IMR-90 (cell line): ENCODE measurements around the gene ACP1. TPM values are rescaled to one million over a fixed set of nuclear protein-coding genes. Genes with fewer than 3 reads are reported as not detected.

Experiments
- ATAC-seq: fragments of 200-7000 bp; cut with Tn5 transposase; 2 replicates; pipeline ENCODE4 v1.9.1; 2020; ENCODE audit warnings: low read depth, mild to moderate bottlenecking, moderate library complexity
- BruUV-seq: library from RNA; stranded (reverse); fragments of 400-500 nt; replicated peaks from 2 replicates; lab custom pipeline; 2021; lab: Mats Ljungman, UMichigan
- CTCF ChIA-PET: fragments of 300-600 bp; formaldehyde crosslinking; extraction: SDS; loops from one replicate; lab custom pipeline; 2021; ENCODE audit warnings: antibody characterized with exemption; lab: Yijun Ruan, JAX
- POLR2A ChIA-PET: fragments of 300-600 bp; sonication (Branson Sonifier 250); formaldehyde crosslinking; loops from one replicate; lab custom pipeline; 2022; ENCODE audit warnings: antibody characterized with exemption; ENCODE audit not compliant: unreplicated experiment; lab: Charles Lee
- DNase-seq: peaks from one replicate; pipeline ENCODE4 v3.0.0; 2013
- H2AFZ ChIP-seq: replicated peaks from 2 replicates; pipeline ENCODE3; 2013; ENCODE audit warnings: low read length, mild to moderate bottlenecking; ENCODE audit not compliant: poor library complexity
- H2AK5ac ChIP-seq: 2 replicates; pipeline ENCODE4 v1.6.1; 2013; ENCODE audit warnings: low read depth, low read length, inconsistent platforms
- H2AK9ac ChIP-seq: replicated peaks from 2 replicates; pipeline ENCODE3; 2013; ENCODE audit warnings: mild to moderate bottlenecking, low read depth, low read length, moderate library complexity; ENCODE audit not compliant: poor library complexity
- H2BK120ac ChIP-seq: 2 replicates; pipeline ENCODE4 v1.6.1; 2013; ENCODE audit warnings: low read depth, low read length, inconsistent platforms
- H2BK15ac ChIP-seq: 3 replicates; pipeline ENCODE4 v1.6.1; 2013; ENCODE audit warnings: low read depth, low read length, inconsistent platforms
- H2BK20ac ChIP-seq: 2 replicates; pipeline ENCODE4 v1.6.1; 2013; ENCODE audit warnings: low read depth, mild to moderate bottlenecking, inconsistent platforms, low read length, moderate library complexity
- H2BK5ac ChIP-seq: 2 replicates; pipeline ENCODE4 v1.6.1; 2013; ENCODE audit warnings: mild to moderate bottlenecking, low read depth, low read length, inconsistent platforms; ENCODE audit not compliant: poor library complexity, severe bottlenecking
- H3K14ac ChIP-seq: replicated peaks from 2 replicates; pipeline ENCODE4 v1.6.1; 2013; ENCODE audit warnings: low read depth, low read length, inconsistent platforms
- H3K18ac ChIP-seq: 2 replicates; pipeline ENCODE4 v1.6.1; 2013; ENCODE audit warnings: low read depth, low read length, control low read depth
- H3K23ac ChIP-seq: 2 replicates; pipeline ENCODE4 v1.6.1; 2013; ENCODE audit warnings: low read depth, low read length, inconsistent platforms
- H3K27ac ChIP-seq: 2 replicates; pipeline ENCODE4 v1.5.1; 2013; ENCODE audit warnings: mild to moderate bottlenecking, control low read depth, low read length; ENCODE audit not compliant: insufficient read depth
- H3K27me3 ChIP-seq: 2 replicates; pipeline ENCODE4 v1.6.1; 2013; ENCODE audit warnings: low read length; ENCODE audit not compliant: control insufficient read depth, insufficient read depth
- H3K36me3 ChIP-seq: 2 replicates; pipeline ENCODE4 v1.6.1; 2013; ENCODE audit warnings: low read length, mixed read lengths; ENCODE audit not compliant: control insufficient read depth, insufficient read depth
- H3K4ac ChIP-seq: 2 replicates; pipeline ENCODE4 v1.6.1; 2013; ENCODE audit warnings: low read depth, low read length, inconsistent platforms
- H3K4me1 ChIP-seq: 2 replicates; pipeline ENCODE4 v1.6.1; 2013; ENCODE audit warnings: low read length, mixed read lengths; ENCODE audit not compliant: control insufficient read depth, insufficient read depth
- H3K4me2 ChIP-seq: 2 replicates; pipeline ENCODE4 v1.6.1; 2013; ENCODE audit warnings: low read depth, mild to moderate bottlenecking, control low read depth, low read length, moderate library complexity
- H3K4me3 ChIP-seq: 2 replicates; pipeline ENCODE4 v1.5.1; 2013; ENCODE audit warnings: low read depth, mild to moderate bottlenecking, control low read depth, low read length, moderate library complexity; ENCODE audit not compliant: insufficient read depth
- H3K56ac ChIP-seq: 2 replicates; pipeline ENCODE4 v1.6.1; 2013; ENCODE audit warnings: low read length, inconsistent platforms; ENCODE audit not compliant: insufficient read depth; ENCODE audit errors: extremely low read depth
- H3K79me1 ChIP-seq, 2 experiments: 2 replicates each; pipeline ENCODE4 v1.6.1; 2013; ENCODE audit warnings: low read length in 2 of 2, inconsistent platforms in 1 of 2, low read depth in 1 of 2
- H3K9ac ChIP-seq: 2 replicates; pipeline ENCODE4 v1.6.1; 2013; ENCODE audit warnings: low read depth, low read length, control low read depth
- H3K9me1 ChIP-seq: 2 replicates; pipeline ENCODE4 v1.6.1; 2013; ENCODE audit warnings: low read length, inconsistent platforms; ENCODE audit not compliant: insufficient read depth
- H3K9me3 ChIP-seq: 2 replicates; pipeline ENCODE4 v1.6.1; 2013; ENCODE audit warnings: low read length; ENCODE audit not compliant: control insufficient read depth, insufficient read depth
- H4K20me1 ChIP-seq: 2 replicates; pipeline ENCODE4 v1.6.1; 2013; ENCODE audit warnings: low read length, inconsistent platforms; ENCODE audit not compliant: insufficient read depth
- H4K5ac ChIP-seq: 2 replicates; pipeline ENCODE4 v1.6.1; 2013; ENCODE audit warnings: mild to moderate bottlenecking, low read depth, low read length, control low read depth
- H4K8ac ChIP-seq, 2 experiments: 2 replicates each; pipeline ENCODE4 v1.6.1; 2013; ENCODE audit warnings: low read depth in 2 of 2, low read length in 2 of 2, control low read depth in 1 of 2, inconsistent platforms in 1 of 2
- H4K91ac ChIP-seq: 2 replicates; pipeline ENCODE4 v1.6.1; 2013; ENCODE audit warnings: low read depth, low read length, inconsistent platforms; ENCODE audit not compliant: insufficient read depth
- BHLHE40 ChIP-seq: fragments of 150-350 bp; IDR thresholded peaks from 2 replicates; pipeline ENCODE4 v1.6.1; 2016; ENCODE audit warnings: mild to moderate bottlenecking, low read depth, low read length
- CHD1 ChIP-seq: IDR thresholded peaks from 2 replicates; pipeline ENCODE4 v1.6.1; 2012; ENCODE audit warnings: low read depth, low read length, improper control_type of control experiment
- CTCF ChIP-seq: conservative IDR thresholded peaks from 2 replicates; pipeline ENCODE4 v1.5.1; 2012; ENCODE audit warnings: mild to moderate bottlenecking, low read depth, low read length, improper control_type of control experiment
- FOS ChIP-seq: fragments of 150-350 bp; IDR thresholded peaks from 2 replicates; pipeline ENCODE4 v1.6.1; 2016; ENCODE audit warnings: low read depth, low read length
- MAFK ChIP-seq: IDR thresholded peaks from 2 replicates; pipeline ENCODE4 v1.6.1; 2012; ENCODE audit warnings: low read depth, low read length, improper control_type of control experiment
- MAZ ChIP-seq: IDR thresholded peaks from 2 replicates; pipeline ENCODE4 v1.6.1; 2012; ENCODE audit warnings: low read depth, mild to moderate bottlenecking, low read length, improper control_type of control experiment, moderate library complexity, borderline replicate concordance
- POLR2A ChIP-seq: IDR thresholded peaks from 2 replicates; pipeline ENCODE4 v1.6.1; 2012; ENCODE audit warnings: mild to moderate bottlenecking, low read depth, low read length
- RAD21 ChIP-seq: IDR thresholded peaks from 2 replicates; pipeline ENCODE4 v1.6.1; 2012; ENCODE audit warnings: low read length, improper control_type of control experiment
- SMC3 ChIP-seq: fragments of 150-350 bp; IDR thresholded peaks from 2 replicates; pipeline ENCODE4 v1.6.1; 2016; ENCODE audit warnings: low read depth, mild to moderate bottlenecking, antibody characterized with exemption, low read length, moderate library complexity
- USF2 ChIP-seq: fragments of 150-350 bp; IDR thresholded peaks from 2 replicates; pipeline ENCODE4 v1.6.1; 2017; ENCODE audit warnings: mild to moderate bottlenecking, antibody characterized with exemption, low read length, low read depth
- WGBS, 2 experiments: methylation state at CpG; one replicate each; pipeline versions ENCODE4 v1.1.5 to v1.1.7; 2013; ENCODE audit warnings: missing lambda C conversion rate in 2 of 2; ENCODE audit not compliant: insufficient read length in 1 of 2; ENCODE audit errors: extremely low coverage in 2 of 2; 5-methylcytosine and 5-hydroxymethylcytosine counted together
- dilution Hi-C: fragments of 300-500 bp; cut with HindIII; formaldehyde crosslinking; loops from one replicate; pipeline ENCODE4 v1.14.3; 2018; ENCODE audit warnings: low sequenced_read_pairs; ENCODE audit not compliant: unreplicated experiment
- in situ Hi-C: fragments of 300-500 bp; cut with MboI; formaldehyde crosslinking; loops from 3 replicates; pipeline ENCODE4 v1.14.3; 2019; ENCODE audit warnings: low sequenced_read_pairs, inconsistent platforms, mixed read lengths
- intact Hi-C: fragments of 100-400 bp; cut with micrococcal nuclease; formaldehyde crosslinking; loops from 2 replicates; pipeline ENCODE4 v1.10.0; 2022
- polyA plus RNA-seq, 3 experiments: library from polyadenylated mRNA; depleted of rRNA; stranded (reverse); fragments of >200 nt; gene quantifications; 2 replicates each; pipeline ENCODE4 v1.2.3, GENCODE V29; 2012; ENCODE audit warnings: low replicate concordance in 1 of 3
- total RNA-seq: library from RNA; depleted of rRNA; stranded (reverse); fragments of >200 nt; gene quantifications from 2 replicates; pipeline ENCODE4 v1.2.3, GENCODE V29; 2012

ACP1 gene
- total and polyA plus RNA-seq, 2 of the 4 experiments (the other 2 are of a cell fraction) = 85.7 to 104 TPM

- H3K4me2 ChIP-seq = no peak overlapping the region
- H2BK15ac ChIP-seq = no peak overlapping the region
- no peak overlapping the region for H3K4ac ChIP-seq
- H2BK120ac ChIP-seq = no peak overlapping the region
- H2AK9ac ChIP-seq = no peak overlapping the region
- H3K36me3 ChIP-seq = peaks cover 9% of the 10 kb centered on the region
- intact Hi-C loops (no loop called here), in situ Hi-C loops (no loop called here), dilution Hi-C loops (no loop called here)
- ChIA-PET POLR2A (no interaction called here), CTCF (no interaction called here)
- H4K5ac ChIP-seq = no peak overlapping the region
- H3K27ac ChIP-seq = no peak overlapping the region
- BruUV-seq = no TSS peak
- ATAC-seq (no peak), DNase-seq (no peak)
- H3K18ac ChIP-seq = no peak overlapping the region
- TF ChIP-seq POLR2A (no peak), MAZ (no peak), USF2 (no peak), FOS (no peak), BHLHE40 (no peak), RAD21 (no peak), MAFK (no peak), CTCF (no peak), CHD1 (no peak), SMC3 (no peak)
- no peak overlapping the region for H2AFZ ChIP-seq
- H3K4me1 ChIP-seq = 0 out of 2 replicates have a peak, but pooled peaks cover 2% of the 10 kb centered on the region
- no CpG with 5 or more reads among the region's 4 CpGs for WGBS, 2 experiments
- H3K9me3 ChIP-seq = no peaks in the 10 kb centered on the region
- peaks cover 73% of the 10 kb centered on the region for H4K20me1 ChIP-seq
- H3K9ac ChIP-seq = no peak overlapping the region
- no peaks in the 10 kb centered on the region for H3K27me3 ChIP-seq
- no peak overlapping the region for H3K56ac ChIP-seq
- no peak overlapping the region for H2BK20ac ChIP-seq
- H3K14ac ChIP-seq = no peak overlapping the region
- no peak overlapping the region for H2BK5ac ChIP-seq
- no peak overlapping the region for H3K4me3 ChIP-seq
- no peak overlapping the region for H4K91ac ChIP-seq
- peaks cover 5% of the 10 kb centered on the region for H3K9me1 ChIP-seq
- H4K8ac ChIP-seq = no peak overlapping the region
- H3K79me1 ChIP-seq = peaks cover 23 to 57% of the 10 kb centered on the region in 2 experiments
- no peak overlapping the region for H3K23ac ChIP-seq
- no peak overlapping the region for H2AK5ac ChIP-seq
Observed at GRCh38 chr2:270861-271260, 6.1 kb downstream of the ACP1 start.
